ENCODE measurements around the gene ARG1.
A peak's percentile ranks its signal among the peaks of the same experiment; 100 is the strongest.
"Not testable (repeated sequence)": the region's sequence is repeated elsewhere in the genome, so short reads cannot be mapped to it uniquely, and the experiment has no call there.

ARG1 gene

DNA sequence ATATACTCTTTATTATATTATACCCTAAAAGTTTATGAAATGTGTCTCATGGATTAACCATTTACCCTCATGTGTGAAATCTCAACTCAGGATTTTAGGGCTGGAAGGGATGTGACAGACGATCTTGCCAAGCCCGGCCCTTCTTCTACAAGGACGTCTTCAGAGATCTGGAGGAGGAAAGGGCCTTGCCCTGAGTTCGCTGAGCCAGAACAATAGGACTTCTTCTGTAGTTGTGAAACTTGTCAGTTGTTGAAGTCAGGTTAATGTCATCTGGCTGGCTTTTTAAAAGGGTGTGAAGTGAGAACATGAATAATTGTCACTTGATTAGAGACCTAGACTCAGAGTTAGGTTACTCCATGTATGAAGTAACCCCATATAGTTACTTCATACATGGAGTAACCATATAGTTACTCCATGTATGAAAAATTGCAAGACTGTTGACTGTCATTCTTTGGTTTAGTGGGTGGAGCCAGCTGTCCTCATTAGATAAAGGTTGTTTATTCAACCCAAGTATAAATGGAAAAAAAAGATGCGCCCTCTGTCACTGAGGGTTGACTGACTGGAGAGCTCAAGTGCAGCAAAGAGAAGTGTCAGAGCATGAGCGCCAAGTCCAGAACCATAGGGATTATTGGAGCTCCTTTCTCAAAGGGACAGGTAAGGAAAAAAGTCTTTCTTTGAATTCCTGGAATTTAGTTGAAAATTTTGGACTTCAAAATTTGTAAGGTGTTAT lies at the start of gene ARG1:
Gene ARG1 (plus strand): TSS at position 541 of the 730 bp plus-strand sequence. CDS start 57 bp downstream, at position 598.
- DNase-seq: no peak

DNA sequence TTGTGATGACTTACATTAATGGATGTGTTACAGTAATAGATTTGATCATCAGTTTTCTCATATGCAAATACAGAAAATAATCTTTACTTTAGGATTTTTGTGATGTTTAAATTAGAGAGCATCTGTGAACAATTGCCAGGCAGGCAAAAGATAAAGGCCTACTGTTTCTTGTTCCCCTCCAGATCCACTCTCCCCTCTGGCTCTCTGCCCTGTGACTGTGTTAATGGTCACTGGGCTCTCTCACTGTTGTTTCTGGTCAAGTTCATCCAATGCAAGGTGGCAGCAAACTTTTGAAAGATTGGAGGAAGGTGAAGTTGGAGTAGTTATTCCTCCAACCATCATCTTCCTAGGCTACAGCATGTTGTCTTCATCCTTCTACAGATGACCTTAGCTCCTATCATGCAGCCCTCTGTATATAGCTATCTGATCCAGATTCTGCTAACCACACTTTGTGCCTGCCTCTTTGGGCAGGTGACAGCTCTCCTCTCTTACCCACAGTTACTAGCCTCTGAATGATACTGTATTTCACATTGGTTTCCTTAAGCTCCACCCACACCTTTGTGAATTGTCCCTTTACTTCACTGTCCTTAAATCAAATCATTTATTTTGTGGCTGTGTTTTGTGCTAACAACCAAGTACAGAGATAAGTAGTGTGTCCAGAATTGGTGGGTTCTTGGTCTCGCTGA lies 48.9 kb upstream of the ARG1 start:
- peak in 5 of 51 donors; percentile 8 to 24 (median 17) for DNase-seq

DNA sequence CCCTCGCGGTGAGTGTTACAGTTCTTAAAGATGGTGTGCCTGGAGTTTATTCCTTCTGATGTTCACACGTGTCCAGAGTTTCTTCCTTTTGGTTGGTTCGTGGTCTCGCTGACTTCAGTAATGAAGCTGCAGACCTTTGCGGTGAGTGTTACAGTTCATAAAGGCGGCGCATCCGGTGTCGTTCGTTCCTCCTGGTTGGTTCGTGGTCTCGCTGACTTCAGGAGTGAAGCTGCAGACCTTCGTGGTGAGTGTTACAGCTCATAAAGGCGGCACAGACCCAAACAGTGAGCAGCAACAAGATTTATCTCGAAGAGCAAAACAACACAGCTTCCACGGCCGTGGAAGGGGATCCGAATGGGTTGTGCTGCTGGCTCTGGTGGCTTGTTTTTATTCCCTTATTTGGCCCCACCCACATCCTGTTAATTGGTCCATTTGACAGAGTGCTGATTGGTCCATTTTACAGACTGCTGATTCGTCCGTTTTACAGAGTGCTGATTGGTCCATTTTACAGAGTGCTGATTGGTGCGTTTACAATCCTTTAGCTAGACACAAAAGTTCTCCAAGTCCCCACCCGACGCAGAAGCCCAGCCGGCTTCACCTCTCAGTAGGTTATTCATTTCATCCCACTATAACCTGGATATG lies 48.2 kb upstream of the ARG1 start:
- no peak for DNase-seq

DNA sequence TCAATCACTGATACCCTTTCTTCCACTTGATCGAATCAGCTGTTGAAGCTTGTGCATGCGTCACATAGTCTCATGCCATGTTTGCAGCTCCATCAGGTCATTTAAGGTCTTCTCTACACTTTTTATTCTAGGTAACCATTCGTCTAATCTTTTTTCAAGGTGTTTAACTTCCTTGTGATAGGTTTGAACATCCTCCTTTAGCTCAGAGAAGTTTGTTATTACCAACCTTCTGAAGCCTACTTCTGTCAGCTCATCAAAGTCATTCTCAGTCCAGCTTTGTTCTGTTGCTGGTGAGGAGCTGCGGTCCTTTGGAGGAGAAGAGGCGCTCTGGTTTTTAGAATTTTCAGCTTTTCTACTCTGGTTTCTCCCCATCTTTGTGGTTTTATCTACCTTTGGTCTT lies 42.1 kb upstream of the ARG1 start:
- DNase-seq: not testable (repeated sequence)

DNA sequence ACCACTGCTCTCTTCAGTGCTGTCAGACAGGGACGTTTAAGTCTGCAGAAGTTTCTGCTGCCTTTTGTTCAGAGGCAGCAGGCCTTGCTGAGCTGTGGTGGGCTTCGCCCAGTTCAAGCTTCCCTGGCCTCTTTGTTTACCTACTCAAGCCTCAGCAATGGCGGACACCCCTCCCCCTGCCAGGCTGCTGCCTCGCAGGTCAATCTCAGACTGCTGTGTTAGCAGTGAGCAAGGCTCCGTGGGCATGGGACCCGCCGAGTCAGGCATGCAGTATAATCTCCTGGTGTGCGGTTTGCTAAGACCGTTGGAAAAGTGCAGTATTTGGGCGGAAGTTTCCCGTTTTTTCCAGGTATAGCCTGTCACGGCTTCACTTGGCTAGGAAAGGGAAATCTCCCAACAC lies 41.3 kb upstream of the ARG1 start:
- DNase-seq: not testable (repeated sequence)

DNA sequence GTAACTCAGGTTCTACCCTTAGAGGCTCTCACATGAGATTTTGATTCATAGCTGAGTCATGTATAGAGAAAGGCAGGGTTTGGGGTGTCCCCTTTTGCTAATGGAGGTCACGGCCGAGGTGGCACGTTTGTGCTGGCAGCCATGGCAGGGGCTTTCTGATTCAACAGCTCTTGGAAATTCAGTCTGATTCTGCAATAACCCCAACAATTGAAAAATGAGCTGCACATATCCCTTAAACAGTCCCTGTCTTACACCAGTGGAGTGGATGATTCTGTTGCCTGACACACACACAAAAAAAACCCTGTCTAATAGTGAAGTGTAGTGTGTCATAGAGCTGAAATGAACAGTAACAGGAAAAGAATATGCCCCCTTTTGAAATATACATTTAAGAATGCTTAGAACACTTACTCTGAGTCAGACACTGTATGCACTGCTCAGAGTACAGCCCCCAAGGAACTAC lies 40.4 kb upstream of the ARG1 start:
- no peak for DNase-seq

DNA sequence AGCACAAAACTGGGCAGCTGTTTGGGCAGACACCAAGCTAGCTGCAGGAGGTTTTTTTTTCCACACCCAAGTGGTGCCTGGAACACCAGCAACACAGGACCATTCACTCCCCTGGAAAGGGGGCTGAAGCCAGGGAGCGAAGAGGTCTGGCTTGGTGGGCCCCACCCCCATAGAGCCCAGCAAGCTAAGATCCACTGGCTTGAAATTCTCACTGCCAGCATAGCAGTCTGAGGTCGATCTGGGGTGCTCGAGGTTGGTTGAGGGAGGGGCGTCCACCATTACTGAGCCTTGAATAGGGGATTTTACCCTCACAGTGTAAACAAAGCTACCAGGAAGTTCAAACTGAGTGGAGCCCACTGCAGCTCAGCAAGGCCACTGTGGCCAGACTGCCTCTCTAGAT lies 34.4 kb upstream of the ARG1 start:
- not testable (repeated sequence) for DNase-seq

DNA sequence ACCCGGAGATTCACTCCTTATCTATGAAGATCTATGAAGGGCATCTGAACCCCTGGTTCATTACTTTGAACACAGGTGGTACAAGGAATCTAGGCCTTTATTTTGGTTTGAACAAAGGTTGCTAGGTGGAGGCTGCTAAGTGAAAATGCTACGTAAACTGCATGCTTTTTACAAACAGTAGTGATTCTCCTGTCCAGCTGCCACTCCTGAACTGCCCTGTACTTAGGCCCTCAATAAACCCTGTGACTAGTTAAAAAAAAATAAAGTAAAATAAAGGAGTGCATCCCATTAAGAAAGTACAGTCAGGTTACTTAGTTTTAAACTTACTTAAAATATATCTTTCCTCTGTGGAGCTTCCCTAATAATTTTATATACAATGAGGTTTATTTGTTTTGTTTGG lies 27.7 kb upstream of the ARG1 start:
- DNase-seq: no peak

DNA sequence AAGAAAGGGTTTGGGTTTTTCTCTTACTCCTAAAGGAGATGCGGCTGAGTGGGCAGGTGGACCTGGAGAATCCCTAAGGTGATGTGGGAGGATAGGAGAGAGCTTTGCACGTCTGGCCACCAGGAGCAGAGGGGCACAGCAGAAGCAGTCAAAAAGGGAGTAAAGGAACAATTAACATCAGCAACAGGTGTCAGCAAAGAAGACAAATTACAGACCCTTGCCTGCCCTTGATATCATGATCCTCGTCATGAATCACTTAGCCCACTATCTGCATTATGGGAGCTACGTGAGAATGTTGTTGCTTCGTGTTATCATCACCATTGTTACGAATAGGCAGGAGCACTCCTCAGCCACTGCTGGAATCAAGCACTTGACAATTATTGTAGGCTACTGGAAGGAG lies 25.5 kb upstream of the ARG1 start:
- no peak for DNase-seq

DNA sequence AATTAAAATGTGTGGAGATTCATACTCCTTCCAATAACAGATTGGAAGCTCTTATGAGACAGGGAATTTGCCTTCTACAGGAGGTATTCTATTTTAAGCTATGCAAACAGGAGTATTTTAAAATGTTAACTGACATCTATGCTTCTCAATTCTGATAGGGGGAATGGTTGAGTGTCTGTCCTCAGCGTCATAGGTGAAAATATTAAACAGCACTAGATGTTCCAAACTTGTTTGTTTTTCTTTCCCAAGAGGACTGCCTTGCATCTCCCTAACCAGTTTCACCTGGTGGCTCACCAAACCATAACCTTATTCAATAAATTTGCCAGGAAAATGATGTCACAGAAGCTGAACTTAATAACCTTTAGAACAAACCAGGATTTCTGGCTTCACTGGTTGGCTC lies 24.6 kb upstream of the ARG1 start:
- DNase-seq: no peak

DNA sequence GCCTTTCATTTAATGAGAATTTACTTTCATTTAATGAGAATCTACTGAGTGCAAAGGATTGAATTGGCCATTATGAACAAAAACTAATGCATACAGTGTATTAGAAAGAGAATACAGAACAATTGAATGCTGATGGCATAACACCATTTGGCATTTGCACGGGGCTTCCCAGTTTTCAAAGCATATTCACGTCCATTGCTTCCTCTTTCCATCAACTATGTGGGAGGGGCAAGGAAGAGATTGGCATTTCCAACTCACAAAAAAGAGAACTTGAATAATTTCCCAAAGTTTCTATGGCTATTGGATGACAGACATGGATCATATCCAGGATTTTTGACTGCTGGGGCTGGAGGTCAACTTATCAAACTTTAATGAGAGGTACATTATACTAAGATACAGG lies 23.2 kb upstream of the ARG1 start:
- no peak for DNase-seq

DNA sequence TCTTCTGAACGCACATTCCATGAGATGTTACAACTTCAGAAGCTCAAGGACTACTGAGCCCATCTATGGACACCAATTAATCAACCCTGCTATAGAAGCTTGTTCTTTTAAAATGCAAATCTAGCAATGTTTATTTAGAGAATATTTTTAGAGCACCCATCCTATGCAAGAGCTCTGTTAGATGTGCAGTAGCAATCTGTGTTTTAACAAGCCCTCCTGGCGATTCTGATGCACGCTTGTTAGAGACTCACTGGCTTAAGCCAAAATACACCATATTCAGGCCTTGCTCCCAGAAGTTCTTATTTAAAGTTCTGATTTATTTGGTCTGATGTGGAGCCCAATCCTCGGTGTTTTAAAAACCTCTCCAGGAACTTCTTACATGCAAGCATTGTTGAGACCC lies 21.1 kb upstream of the ARG1 start:
- no peak for DNase-seq

DNA sequence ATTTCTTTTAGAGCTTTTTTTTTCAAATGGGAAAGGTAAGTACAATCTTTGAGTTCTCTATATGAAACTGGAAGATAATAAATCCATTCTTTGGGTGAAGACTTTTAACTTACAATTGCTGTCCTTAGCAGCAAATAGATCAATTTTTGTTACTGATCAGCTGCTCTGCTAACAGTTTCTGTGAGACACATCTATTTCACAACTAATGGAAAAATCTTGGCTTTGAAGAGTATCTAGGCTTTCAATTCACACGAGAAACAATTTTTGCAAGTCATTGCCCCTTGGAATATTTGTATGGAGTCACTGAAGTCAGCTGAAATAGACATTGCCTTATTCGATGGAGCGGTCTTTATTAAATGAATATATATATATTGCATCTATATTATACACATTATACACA lies 20.5 kb upstream of the ARG1 start:
- DNase-seq: no peak

DNA sequence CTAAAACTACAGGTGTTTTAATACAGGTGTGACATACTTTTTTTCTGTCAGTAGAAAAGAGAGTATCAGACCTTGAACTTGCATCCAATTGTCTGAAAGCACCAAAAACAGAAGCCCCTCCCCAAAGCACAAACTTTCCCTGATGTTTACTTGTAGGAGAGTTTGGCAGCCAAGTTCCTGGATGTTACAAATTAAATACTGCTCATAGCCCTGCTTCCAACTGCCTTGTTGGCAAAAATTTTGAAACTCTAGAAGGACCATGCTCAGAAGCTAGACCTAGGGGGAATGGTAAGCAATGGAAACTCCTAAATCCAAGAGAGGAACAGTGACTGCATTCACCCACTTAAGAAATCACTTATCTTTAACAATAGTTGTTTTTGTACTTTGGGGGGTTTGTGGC lies 17.0 kb upstream of the ARG1 start:
- no peak for DNase-seq

DNA sequence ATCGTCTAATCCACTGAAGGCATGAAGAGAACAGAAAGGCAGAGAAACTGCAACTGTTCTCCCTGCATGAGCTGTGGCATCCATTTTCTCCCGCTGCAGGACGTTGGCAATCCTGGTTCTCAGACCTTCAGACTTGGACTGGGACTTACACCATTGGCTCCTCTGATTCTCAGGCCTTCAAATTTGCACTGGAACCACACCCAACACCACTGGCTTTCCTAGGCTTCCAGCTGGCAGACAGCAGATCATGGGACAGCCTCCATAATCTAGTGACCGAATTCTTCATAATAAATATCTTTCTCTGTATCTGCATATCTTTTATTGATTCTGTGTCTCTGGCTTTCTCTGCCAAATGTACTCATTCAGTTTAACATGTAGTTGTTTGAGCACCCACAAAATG lies 14.1 kb upstream of the ARG1 start:
- DNase-seq: no peak

DNA sequence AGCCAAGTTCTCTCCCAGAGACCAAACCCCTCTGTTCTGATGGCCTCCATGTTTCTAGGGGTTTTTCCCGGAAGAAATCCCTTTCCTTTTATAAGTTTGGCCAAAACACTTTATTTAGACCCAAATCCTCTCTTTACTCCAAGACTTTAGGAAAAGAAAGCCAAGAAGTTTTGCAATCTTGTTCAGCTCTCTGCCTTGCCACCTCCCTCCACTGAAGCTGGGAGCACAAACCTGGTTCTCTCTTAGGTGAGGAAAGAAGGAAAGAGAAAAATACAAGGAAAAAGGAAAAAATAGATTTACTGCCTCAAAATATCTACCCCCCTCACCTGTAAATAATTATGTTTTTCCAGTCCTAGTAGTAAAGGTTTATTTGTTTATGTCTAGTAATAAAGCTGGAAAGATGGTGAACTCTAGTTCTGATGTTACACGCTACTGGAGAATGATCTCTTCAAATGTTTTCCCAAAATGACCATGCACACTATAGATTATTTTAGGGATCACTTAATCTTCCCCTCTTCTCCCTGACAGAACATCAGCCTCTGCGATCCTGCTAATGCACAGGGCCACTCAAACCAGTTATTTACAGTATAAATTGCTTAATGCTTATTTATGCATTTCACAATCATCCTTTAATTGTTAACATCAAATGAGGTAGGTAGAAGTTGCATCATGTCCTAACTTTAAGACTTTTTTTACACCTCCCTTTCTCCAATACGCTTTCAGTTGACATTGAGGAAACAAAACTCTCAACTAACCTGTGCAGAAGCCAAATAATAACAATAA lies 10.9 kb upstream of the ARG1 start:
- no peak for DNase-seq

DNA sequence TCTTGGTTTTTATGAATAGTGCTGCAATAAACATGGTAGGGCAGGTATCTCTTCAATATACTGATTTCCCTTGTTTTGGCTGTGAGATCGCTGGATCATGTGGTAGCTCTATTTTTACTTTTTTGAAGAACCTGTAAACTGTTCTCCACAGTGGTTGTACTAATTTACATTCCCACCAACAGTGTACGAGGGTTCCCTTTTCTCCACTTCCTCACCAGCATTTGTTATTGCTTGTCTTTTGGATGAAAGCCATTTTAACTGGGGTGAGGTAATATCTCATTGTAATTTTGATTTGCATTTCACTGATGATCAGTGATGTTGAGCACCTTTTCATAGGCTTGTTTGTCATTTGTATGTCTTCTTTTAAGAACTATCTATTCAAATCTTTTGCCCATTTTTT lies 8.0 kb upstream of the ARG1 start:
- no peak for DNase-seq

DNA sequence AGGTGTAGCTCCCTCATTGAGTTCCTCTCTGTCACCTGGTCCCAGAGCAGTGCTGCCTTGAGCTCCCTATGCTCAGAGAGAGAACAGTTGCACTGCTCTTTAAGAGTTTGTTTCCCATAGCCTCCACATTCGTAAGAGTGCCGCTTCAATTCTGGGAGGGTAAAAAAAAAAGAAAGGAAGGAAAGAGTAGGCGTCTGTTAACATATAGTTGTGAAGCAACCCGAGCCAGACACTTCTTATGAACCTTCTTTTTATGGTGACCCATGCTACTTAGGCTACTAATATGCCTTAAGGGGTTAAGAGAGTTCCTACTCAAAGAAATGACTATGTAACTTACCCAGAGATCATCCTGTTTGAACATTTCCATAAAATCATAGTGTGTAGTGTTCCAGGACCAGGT lies 4.3 kb upstream of the ARG1 start:
- DNase-seq: no peak

DNA sequence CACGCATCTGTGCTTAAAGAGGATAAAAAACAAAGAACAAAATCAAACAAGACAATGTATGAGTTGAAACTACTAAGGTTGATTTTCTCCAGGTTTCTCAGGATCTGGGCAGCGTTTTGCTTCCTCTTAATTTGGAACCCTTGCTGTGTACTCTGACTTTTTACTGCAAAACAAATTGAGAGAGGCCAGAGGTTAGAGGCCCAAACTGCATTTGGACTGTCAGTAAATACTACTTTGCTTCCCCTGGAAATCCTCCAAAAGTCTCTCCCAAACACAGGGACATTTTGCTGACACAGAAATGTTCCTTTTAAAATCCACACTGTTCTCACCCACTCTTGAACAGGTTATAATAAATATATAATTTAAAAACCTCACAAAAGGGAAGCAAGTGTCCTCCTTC lies 1.1 kb downstream of the ARG1 start:
- no peak for DNase-seq

DNA sequence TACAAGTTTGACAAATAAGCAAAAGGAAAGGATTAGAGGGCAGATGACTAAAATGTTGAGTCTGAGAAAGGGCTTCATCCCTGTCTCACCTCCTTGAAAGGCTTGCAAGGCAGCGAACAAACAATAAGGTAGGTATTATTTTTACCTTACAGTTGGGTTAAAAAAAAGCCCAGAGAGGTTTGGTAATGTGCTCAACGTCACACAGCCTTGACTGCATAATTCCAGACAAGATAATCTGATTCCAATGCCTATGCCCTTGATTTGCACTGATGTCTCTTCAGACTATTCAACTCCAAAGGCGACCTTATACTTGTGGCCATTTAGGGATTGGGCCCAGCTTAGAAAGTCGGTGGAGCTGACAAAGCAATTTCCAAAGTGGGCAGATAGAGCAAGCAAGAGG lies 1.7 kb downstream of the ARG1 start:
- DNase-seq: no peak

DNA sequence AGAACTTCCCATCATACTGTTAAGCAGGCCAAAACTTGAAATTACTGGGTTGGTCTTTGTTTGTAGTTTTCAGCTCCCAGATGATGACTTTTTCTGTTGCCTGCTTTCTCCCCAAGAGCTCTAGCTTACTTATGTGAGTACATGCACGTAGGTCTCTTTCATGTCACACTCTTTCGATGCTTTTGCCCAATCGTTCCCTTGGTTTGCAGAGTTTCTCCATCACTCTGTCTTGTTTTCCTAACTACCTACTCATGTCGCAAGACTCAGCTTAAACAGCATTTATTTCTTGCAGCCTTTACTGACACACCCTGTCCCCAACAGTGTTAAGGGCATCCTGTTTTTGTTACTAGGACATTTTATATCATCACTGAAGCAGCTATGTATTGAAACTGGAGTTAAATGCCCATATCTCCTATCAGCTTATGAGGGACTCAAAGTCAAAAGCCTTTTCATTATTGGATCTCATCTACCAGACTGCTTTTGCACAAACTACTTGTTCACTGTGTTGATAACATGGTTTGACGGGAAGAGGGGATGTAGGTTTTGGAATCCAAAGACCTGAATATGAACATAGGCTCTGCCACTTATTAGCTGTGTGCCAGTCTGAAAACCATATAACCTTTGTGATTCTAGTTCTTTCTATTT lies 2.9 kb downstream of the ARG1 start:
- no peak for DNase-seq

DNA sequence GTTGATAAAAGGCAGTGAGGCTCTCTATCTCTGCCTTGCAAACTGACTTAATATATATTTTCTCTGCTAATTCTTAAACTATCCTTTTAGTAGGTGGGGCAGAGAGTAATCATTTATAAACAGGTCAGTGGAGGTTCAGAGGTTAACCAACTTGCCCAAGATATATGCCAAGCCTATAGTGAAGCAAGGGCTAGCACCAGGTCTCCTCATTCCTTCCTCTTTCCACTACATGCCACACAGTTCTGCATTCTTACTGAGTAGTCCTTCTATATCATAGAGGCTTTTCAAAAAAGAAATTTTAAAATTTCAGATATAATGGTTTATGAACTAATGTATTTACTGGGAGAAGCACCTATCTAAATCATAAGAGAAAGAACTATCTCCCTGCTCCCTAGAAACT lies 8.5 kb downstream of the ARG1 start:
- DNase-seq: no peak
